ENCODE measurements around the gene DIO1. TPM values are rescaled to one million over a fixed set of nuclear protein-coding genes. Genes with fewer than 3 reads are reported as not detected.

DIO1 gene
- total and polyA plus RNA-seq, 2 donors from 2014 or later = 2.9 to 40.6 TPM

GRCh38 chr1:53927376-53927881, 33.4 kb downstream of the DIO1 start:
- no peak for DNase-seq
- no peak overlapping the region for H3K9ac ChIP-seq (ENCODE audit: low read length in 3 of 3)
- H3K27ac ChIP-seq (ENCODE audit: low read depth in 2 of 2, low read length in 2 of 2) = no peak overlapping the region
- peaks cover 0 to 12% (median 2%) of the 10 kb centered on the region in 3 donors for H3K36me3 ChIP-seq (ENCODE audit: control insufficient read depth in 2 of 3, insufficient read depth in 3 of 3, low read length in 3 of 3)
- H3K9me3 ChIP-seq (ENCODE audit: control insufficient read depth in 2 of 3, insufficient read depth in 1 of 3, low read length in 3 of 3) = no peaks in the 10 kb centered on the region
- TF ChIP-seq, protein P1, sequence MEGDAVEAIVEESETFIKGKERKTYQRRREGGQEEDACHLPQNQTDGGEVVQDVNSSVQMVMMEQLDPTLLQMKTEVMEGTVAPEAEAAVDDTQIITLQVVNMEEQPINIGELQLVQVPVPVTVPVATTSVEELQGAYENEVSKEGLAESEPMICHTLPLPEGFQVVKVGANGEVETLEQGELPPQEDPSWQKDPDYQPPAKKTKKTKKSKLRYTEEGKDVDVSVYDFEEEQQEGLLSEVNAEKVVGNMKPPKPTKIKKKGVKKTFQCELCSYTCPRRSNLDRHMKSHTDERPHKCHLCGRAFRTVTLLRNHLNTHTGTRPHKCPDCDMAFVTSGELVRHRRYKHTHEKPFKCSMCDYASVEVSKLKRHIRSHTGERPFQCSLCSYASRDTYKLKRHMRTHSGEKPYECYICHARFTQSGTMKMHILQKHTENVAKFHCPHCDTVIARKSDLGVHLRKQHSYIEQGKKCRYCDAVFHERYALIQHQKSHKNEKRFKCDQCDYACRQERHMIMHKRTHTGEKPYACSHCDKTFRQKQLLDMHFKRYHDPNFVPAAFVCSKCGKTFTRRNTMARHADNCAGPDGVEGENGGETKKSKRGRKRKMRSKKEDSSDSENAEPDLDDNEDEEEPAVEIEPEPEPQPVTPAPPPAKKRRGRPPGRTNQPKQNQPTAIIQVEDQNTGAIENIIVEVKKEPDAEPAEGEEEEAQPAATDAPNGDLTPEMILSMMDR (IDR thresholded peaks at IDR 0.05; ENCODE audit: borderline replicate concordance, extremely low read depth, insufficient read depth) = no peak
- FAIRE-seq = no peak
- no peaks in the 10 kb centered on the region for H3K4me1 ChIP-seq (ENCODE audit: control insufficient read depth in 2 of 3, insufficient read depth in 2 of 3, low read depth in 1 of 3, low read length in 3 of 3)
- no peaks in the 10 kb centered on the region for H3K27me3 ChIP-seq (ENCODE audit: control insufficient read depth, insufficient read depth, low read length)
- no peak overlapping the region for H3K4me3 ChIP-seq (ENCODE audit: low read length in 3 of 3)
- intact Hi-C loops (cut with DNase I) = no loop called here

GRCh38 chr1:53929246-53929960, 35.4 kb downstream of the DIO1 start:
- Histone ChIP-seq H3K36me3 (ENCODE audit: control insufficient read depth in 2 of 3, insufficient read depth in 3 of 3, low read length in 3 of 3) (peaks cover 0 to 8% (median 0%) of the 10 kb centered on the region in 3 donors), H3K27ac (ENCODE audit: low read depth in 2 of 2, low read length in 2 of 2) (no peak overlapping the region), H3K9me3 (ENCODE audit: control insufficient read depth in 2 of 3, insufficient read depth in 1 of 3, low read length in 3 of 3) (no peaks in the 10 kb centered on the region), H3K4me3 (ENCODE audit: low read length in 3 of 3) (no peak overlapping the region), H3K4me1 (ENCODE audit: control insufficient read depth in 2 of 3, insufficient read depth in 2 of 3, low read depth in 1 of 3, low read length in 3 of 3) (no peaks in the 10 kb centered on the region), H3K9ac (ENCODE audit: low read length in 3 of 3) (no peak overlapping the region), H3K27me3 (ENCODE audit: control insufficient read depth, insufficient read depth, low read length) (no peaks in the 10 kb centered on the region)
- intact Hi-C loops (cut with DNase I) = no loop called here
- DNase-seq (peak in 2 of 5 donors; percentile 31 to 61), FAIRE-seq (no peak)
- TF ChIP-seq, protein P1 (IDR thresholded peaks at IDR 0.05; ENCODE audit: borderline replicate concordance, extremely low read depth, insufficient read depth) = no peak

- no peak for FAIRE-seq
These were observed 36.9 kb downstream of the DIO1 start for GRCh38 chr1:53930932-53931331.

More at GRCh38 chr1:53930932-53931331, 36.9 kb downstream of the DIO1 start:
- no peaks in the 10 kb centered on the region for H3K9me3 ChIP-seq (ENCODE audit: control insufficient read depth in 2 of 3, insufficient read depth in 1 of 3, low read length in 3 of 3)
- intact Hi-C loops (cut with DNase I) = no loop called here
- H3K27me3 ChIP-seq (ENCODE audit: control insufficient read depth, insufficient read depth, low read length) = no peaks in the 10 kb centered on the region
- peaks cover 0 to 8% (median 2%) of the 10 kb centered on the region in 3 donors for H3K36me3 ChIP-seq (ENCODE audit: control insufficient read depth in 2 of 3, insufficient read depth in 3 of 3, low read length in 3 of 3)
- H3K27ac ChIP-seq (ENCODE audit: low read depth in 2 of 2, low read length in 2 of 2) = no peak overlapping the region
- H3K4me1 ChIP-seq (ENCODE audit: control insufficient read depth in 2 of 3, insufficient read depth in 2 of 3, low read depth in 1 of 3, low read length in 3 of 3) = no peaks in the 10 kb centered on the region
- DNase-seq = no peak
- H3K4me3 ChIP-seq (ENCODE audit: low read length in 3 of 3) = no peak overlapping the region
- TF ChIP-seq, protein P1 (IDR thresholded peaks at IDR 0.05; ENCODE audit: borderline replicate concordance, extremely low read depth, insufficient read depth) = no peak
- H3K9ac ChIP-seq (ENCODE audit: low read length in 3 of 3) = no peak overlapping the region

Measured in kidney (tissue), 14 donors.